ENCODE data around the gene SRI. TPM values are rescaled to one million over a fixed set of nuclear protein-coding genes. Genes with fewer than 3 reads are reported as not detected.

Gene SRI
- total RNA-seq, 1 experiment from 2014 or later: 136 TPM

DNA sequence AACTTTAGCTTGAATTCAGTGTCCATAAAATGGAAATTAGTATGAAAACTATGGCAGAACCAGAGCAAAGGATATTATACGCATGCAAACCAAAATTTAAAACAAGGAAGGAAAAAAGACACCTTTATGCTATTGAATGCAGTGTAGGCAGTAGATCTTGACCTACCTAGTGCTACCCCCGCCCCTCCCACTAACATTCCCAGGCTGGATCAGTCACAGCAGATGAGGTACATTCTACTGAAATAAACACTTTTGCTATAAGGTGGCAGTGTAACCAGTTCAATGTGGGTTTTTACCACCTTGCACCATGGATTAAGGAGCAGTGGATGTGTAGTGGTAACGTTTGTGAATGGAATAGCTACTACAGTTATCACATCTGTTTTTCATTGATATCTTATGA, 27.9 kb downstream of the SRI start:
- Histone ChIP-seq H3K4me1 (ENCODE audit: insufficient read depth, low read length) (no peaks in the 10 kb centered on the region), H4K20me1 (ENCODE audit: control insufficient read depth, insufficient read depth, insufficient read length) (no peaks in the 10 kb centered on the region), H3T11ph (ENCODE audit: low read length) (no peak overlapping the region), H3K4me2 (ENCODE audit: insufficient read depth, insufficient read length, low read length) (no peak overlapping the region), H3K79me1 (ENCODE audit: insufficient read depth, low read depth, low read length, poor library complexity, severe bottlenecking) (no peaks in the 10 kb centered on the region), H2BK5ac (ENCODE audit: insufficient read length, low read length) (no peak overlapping the region), H4K5ac (ENCODE audit: insufficient read length, low read depth, low read length) (no peak overlapping the region), H3K18ac (ENCODE audit: insufficient read length, low read depth, low read length) (no peak overlapping the region), H4K91ac (ENCODE audit: insufficient read length, low read depth, low read length) (no peak overlapping the region), H3K79me2 (ENCODE audit: insufficient read depth, low read length) (no peaks in the 10 kb centered on the region), H4K8ac (replicated peaks; ENCODE audit: insufficient read length, low read depth, low read length) (no peak overlapping the region), H2AK5ac (ENCODE audit: insufficient read length, low read length) (no peak overlapping the region), H3K23ac (ENCODE audit: insufficient read length, low read depth, low read length) (no peak overlapping the region), H3K4ac (ENCODE audit: low read depth, low read length) (no peak overlapping the region), H2BK120ac (ENCODE audit: low read depth, low read length, poor library complexity, severe bottlenecking) (no peak overlapping the region), H3K27ac (ENCODE audit: insufficient read length, low read depth, low read length) (no peak overlapping the region), H3K9me3 (ENCODE audit: control insufficient read depth, low read depth, low read length) (no peaks in the 10 kb centered on the region), H2AFZ (ENCODE audit: low read length) (no peak overlapping the region), H3K23me2 (ENCODE audit: insufficient read length, low read depth, low read length, poor library complexity, severe bottlenecking) (no peaks in the 10 kb centered on the region), H3K27me3 (ENCODE audit: insufficient read depth, low read length) (no peaks in the 10 kb centered on the region), H2BK20ac (ENCODE audit: low read depth, low read length, poor library complexity, severe bottlenecking) (no peak overlapping the region), H3K14ac (ENCODE audit: insufficient read depth, low read length) (no peak overlapping the region), H2BK15ac (ENCODE audit: low read depth, low read length) (no peak overlapping the region), H3K9ac (ENCODE audit: extremely low read depth, insufficient read length, low read length) (no peak overlapping the region), H3K56ac (ENCODE audit: insufficient read length, low read depth, low read length) (no peak overlapping the region), H2BK12ac (ENCODE audit: insufficient read length, low read depth, low read length) (no peak overlapping the region)
- WGBS (ENCODE audit: extremely low coverage, insufficient read length, low lambda C conversion rate): no CpG with 5 or more reads among the region's 3 CpGs
- DNase-seq: no peak
- Mint-ChIP-seq H3K27ac (no peak overlapping the region), H3K9me3 (no peaks in the 10 kb centered on the region), H3K36me3 (ENCODE audit: insufficient read depth in 1 of 3, low read depth in 3 of 3) (peaks cover 0 to 2% (median 2%) of the 10 kb centered on the region in 3 experiments; a peak in 2 of 7 replicates), H3K27me3 (ENCODE audit: low read depth) (no peaks in the 10 kb centered on the region), H3K4me1 (no peaks in the 10 kb centered on the region), H3K4me3 (no peak overlapping the region)
- TF ChIP-seq, protein P1, sequence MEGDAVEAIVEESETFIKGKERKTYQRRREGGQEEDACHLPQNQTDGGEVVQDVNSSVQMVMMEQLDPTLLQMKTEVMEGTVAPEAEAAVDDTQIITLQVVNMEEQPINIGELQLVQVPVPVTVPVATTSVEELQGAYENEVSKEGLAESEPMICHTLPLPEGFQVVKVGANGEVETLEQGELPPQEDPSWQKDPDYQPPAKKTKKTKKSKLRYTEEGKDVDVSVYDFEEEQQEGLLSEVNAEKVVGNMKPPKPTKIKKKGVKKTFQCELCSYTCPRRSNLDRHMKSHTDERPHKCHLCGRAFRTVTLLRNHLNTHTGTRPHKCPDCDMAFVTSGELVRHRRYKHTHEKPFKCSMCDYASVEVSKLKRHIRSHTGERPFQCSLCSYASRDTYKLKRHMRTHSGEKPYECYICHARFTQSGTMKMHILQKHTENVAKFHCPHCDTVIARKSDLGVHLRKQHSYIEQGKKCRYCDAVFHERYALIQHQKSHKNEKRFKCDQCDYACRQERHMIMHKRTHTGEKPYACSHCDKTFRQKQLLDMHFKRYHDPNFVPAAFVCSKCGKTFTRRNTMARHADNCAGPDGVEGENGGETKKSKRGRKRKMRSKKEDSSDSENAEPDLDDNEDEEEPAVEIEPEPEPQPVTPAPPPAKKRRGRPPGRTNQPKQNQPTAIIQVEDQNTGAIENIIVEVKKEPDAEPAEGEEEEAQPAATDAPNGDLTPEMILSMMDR (conservative IDR thresholded peaks at IDR 0.05): no peak
